ENCODE data around the gene VEPH1. TPM values are rescaled to one million over a fixed set of nuclear protein-coding genes. Genes with fewer than 3 reads are reported as not detected.

The VEPH1 gene
- total RNA-seq, 1 donor, result 23.2 TPM

- DNase-seq (ENCODE audit: insufficient read length, low spot score, missing footprints), result no peak
- peaks cover 17% of the 10 kb centered on the region for H3K4me1 ChIP-seq (ENCODE audit: insufficient read depth, low read length)
- H4K20me1 ChIP-seq (ENCODE audit: insufficient read depth, low read length), result no peaks in the 10 kb centered on the region
- no peaks in the 10 kb centered on the region for H3K36me3 ChIP-seq (ENCODE audit: insufficient read depth, low read length)
- no peak overlapping the region for H3K4me2 ChIP-seq (ENCODE audit: insufficient read depth, low read length)
- no peak overlapping the region for H2AFZ ChIP-seq (ENCODE audit: low read length)
- TF ChIP-seq CTCF (IDR thresholded peaks at IDR 0.05; ENCODE audit: extremely low read depth, low read depth, low read length), result no peak
- H3K79me2 ChIP-seq (ENCODE audit: insufficient read depth, low read length), result no peaks in the 10 kb centered on the region
- H3K4me3 ChIP-seq (ENCODE audit: insufficient read depth, low read length), result no peak overlapping the region
- H3K27ac ChIP-seq (ENCODE audit: low read depth, low read length), result no peak overlapping the region
- no peaks in the 10 kb centered on the region for H3K27me3 ChIP-seq (ENCODE audit: insufficient read depth, low read length)
- no peaks in the 10 kb centered on the region for H3K9me3 ChIP-seq (ENCODE audit: low read depth, low read length)
Measured at GRCh38 chr3:157393113-157393512, 110.1 kb downstream of the VEPH1 start.

DNA sequence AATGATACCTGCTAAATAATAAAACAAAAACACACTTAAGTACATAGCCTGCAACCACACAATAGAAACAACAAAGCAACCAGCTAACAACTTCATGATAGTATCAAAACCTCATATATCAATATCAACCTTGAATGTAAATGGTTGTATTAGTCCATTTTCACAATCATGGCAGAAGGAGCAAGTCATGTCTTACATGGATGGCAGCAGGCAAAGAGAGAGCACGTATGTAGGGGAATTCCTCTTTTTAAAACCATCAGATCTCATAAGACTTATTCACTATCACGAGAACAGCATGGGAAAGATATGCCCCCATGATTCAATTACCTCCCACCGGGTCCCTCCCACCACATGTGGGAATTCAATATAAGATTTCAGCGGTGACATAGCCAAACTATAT, 111.1 kb downstream of the VEPH1 start:
- Histone ChIP-seq H3K27me3 (ENCODE audit: insufficient read depth, low read length) (no peaks in the 10 kb centered on the region), H3K4me2 (ENCODE audit: insufficient read depth, low read length) (no peak overlapping the region), H3K27ac (ENCODE audit: low read depth, low read length) (no peak overlapping the region), H3K4me3 (ENCODE audit: insufficient read depth, low read length) (no peak overlapping the region), H3K4me1 (ENCODE audit: insufficient read depth, low read length) (peaks cover 17% of the 10 kb centered on the region), H2AFZ (ENCODE audit: low read length) (no peak overlapping the region), H3K79me2 (ENCODE audit: insufficient read depth, low read length) (no peaks in the 10 kb centered on the region), H3K9me3 (ENCODE audit: low read depth, low read length) (no peaks in the 10 kb centered on the region), H3K36me3 (ENCODE audit: insufficient read depth, low read length) (no peaks in the 10 kb centered on the region), H4K20me1 (ENCODE audit: insufficient read depth, low read length) (no peaks in the 10 kb centered on the region)
- no peak for TF ChIP-seq CTCF (IDR thresholded peaks at IDR 0.05; ENCODE audit: extremely low read depth, low read depth, low read length)
- DNase-seq (ENCODE audit: insufficient read length, low spot score, missing footprints), result no peak

GRCh38 chr3:157390713-157391515, 112.3 kb downstream of the VEPH1 start:
- H3K27me3 ChIP-seq (ENCODE audit: insufficient read depth, low read length), result no peaks in the 10 kb centered on the region
- no peak overlapping the region for H3K4me2 ChIP-seq (ENCODE audit: insufficient read depth, low read length)
- no peaks in the 10 kb centered on the region for H3K36me3 ChIP-seq (ENCODE audit: insufficient read depth, low read length)
- no peaks in the 10 kb centered on the region for H3K9me3 ChIP-seq (ENCODE audit: low read depth, low read length)
- no peaks in the 10 kb centered on the region for H4K20me1 ChIP-seq (ENCODE audit: insufficient read depth, low read length)
- TF ChIP-seq CTCF (IDR thresholded peaks at IDR 0.05; ENCODE audit: extremely low read depth, low read depth, low read length), result no peak
- no peaks in the 10 kb centered on the region for H3K79me2 ChIP-seq (ENCODE audit: insufficient read depth, low read length)
- H3K27ac ChIP-seq (ENCODE audit: low read depth, low read length), result no peak overlapping the region
- no peak overlapping the region for H2AFZ ChIP-seq (ENCODE audit: low read length)
- no peak overlapping the region for H3K4me3 ChIP-seq (ENCODE audit: insufficient read depth, low read length)
- DNase-seq (ENCODE audit: insufficient read length, low spot score, missing footprints), result no peak
- peaks cover 20% of the 10 kb centered on the region for H3K4me1 ChIP-seq (ENCODE audit: insufficient read depth, low read length)

DNA sequence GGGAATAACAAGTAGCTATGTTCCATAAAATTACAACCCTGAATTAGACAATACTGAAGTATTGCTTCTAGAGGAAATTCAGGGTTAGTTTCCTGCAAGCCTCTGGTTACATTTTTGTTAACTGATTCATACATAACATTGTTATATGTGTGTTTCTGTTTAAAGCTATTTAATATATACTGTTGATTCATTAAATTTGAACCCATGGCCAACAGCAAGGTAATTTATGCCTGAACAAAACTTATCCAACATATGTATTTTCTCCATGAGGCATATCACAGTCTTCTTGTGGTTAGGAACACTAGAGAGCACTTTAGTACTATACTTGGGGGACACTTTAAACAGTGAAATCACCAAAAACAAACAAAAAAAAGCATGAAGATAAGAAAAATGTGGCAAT, 114.2 kb downstream of the VEPH1 start:
- no peak overlapping the region for H3K4me3 ChIP-seq (ENCODE audit: insufficient read depth, low read length)
- H4K20me1 ChIP-seq (ENCODE audit: insufficient read depth, low read length), result no peaks in the 10 kb centered on the region
- H2AFZ ChIP-seq (ENCODE audit: low read length), result no peak overlapping the region
- H3K9me3 ChIP-seq (ENCODE audit: low read depth, low read length), result no peaks in the 10 kb centered on the region
- H3K36me3 ChIP-seq (ENCODE audit: insufficient read depth, low read length), result no peaks in the 10 kb centered on the region
- peaks cover 20% of the 10 kb centered on the region for H3K4me1 ChIP-seq (ENCODE audit: insufficient read depth, low read length)
- no peak overlapping the region for H3K27ac ChIP-seq (ENCODE audit: low read depth, low read length)
- H3K79me2 ChIP-seq (ENCODE audit: insufficient read depth, low read length), result no peaks in the 10 kb centered on the region
- DNase-seq (ENCODE audit: insufficient read length, low spot score, missing footprints), result no peak
- H3K4me2 ChIP-seq (ENCODE audit: insufficient read depth, low read length), result no peak overlapping the region
- H3K27me3 ChIP-seq (ENCODE audit: insufficient read depth, low read length), result no peaks in the 10 kb centered on the region
- no peak for TF ChIP-seq CTCF (IDR thresholded peaks at IDR 0.05; ENCODE audit: extremely low read depth, low read depth, low read length)
